ENCODE results near the gene SLC16A10.
A peak's percentile ranks its signal among the peaks of the same experiment; 100 is the strongest.
"Not testable (repeated sequence)": the region's sequence is repeated elsewhere in the genome, so short reads cannot be mapped to it uniquely, and the experiment has no call there.

The SLC16A10 gene

GRCh38 chr6:111087106-111087835 lies at the start of gene SLC16A10:
Gene SLC16A10, plus strand, starts transcription at chr6:111087503. Its CDS starts 250 bp downstream, at chr6:111087753.
- TF ChIP-seq ZNF274 (IDR thresholded peaks at IDR 0.05; ENCODE audit: low read depth, low read length): no peak
- peak within 1 kb of the TSS; percentile 65 for H3K4me3 ChIP-seq (ENCODE audit: low read length)

GRCh38 chr6:111038534-111039252 lies 48.6 kb upstream of the SLC16A10 start:
- H3K4me3 ChIP-seq (ENCODE audit: low read length): no peak overlapping the region
- TF ChIP-seq ZNF274 (IDR thresholded peaks at IDR 0.05; ENCODE audit: low read depth, low read length): no peak

GRCh38 chr6:111041917-111042316 lies 45.4 kb upstream of the SLC16A10 start:
- TF ChIP-seq ZNF274 (IDR thresholded peaks at IDR 0.05; ENCODE audit: low read depth, low read length): no peak
- no peak overlapping the region for H3K4me3 ChIP-seq (ENCODE audit: low read length)

GRCh38 chr6:111047244-111047643 lies 40.1 kb upstream of the SLC16A10 start:
- H3K4me3 ChIP-seq (ENCODE audit: low read length): no peak overlapping the region
- TF ChIP-seq ZNF274 (IDR thresholded peaks at IDR 0.05; ENCODE audit: low read depth, low read length): no peak

GRCh38 chr6:111050261-111051023 lies 36.9 kb upstream of the SLC16A10 start:
- H3K4me3 ChIP-seq (ENCODE audit: low read length): no peak overlapping the region

GRCh38 chr6:111052171-111052570 lies 35.1 kb upstream of the SLC16A10 start:
- no peak for TF ChIP-seq ZNF274 (IDR thresholded peaks at IDR 0.05; ENCODE audit: low read depth, low read length)
- no peak overlapping the region for H3K4me3 ChIP-seq (ENCODE audit: low read length)

More at GRCh38 chr6:111050261-111051023, 36.9 kb upstream of the SLC16A10 start:
- no peak for TF ChIP-seq ZNF274 (IDR thresholded peaks at IDR 0.05; ENCODE audit: low read depth, low read length)

GRCh38 chr6:111057074-111057752 lies 30.1 kb upstream of the SLC16A10 start:
- TF ChIP-seq ZNF274 (IDR thresholded peaks at IDR 0.05; ENCODE audit: low read depth, low read length): no peak
- H3K4me3 ChIP-seq (ENCODE audit: low read length): no peak overlapping the region

GRCh38 chr6:111061508-111061907 lies 25.8 kb upstream of the SLC16A10 start:
- no peak for TF ChIP-seq ZNF274 (IDR thresholded peaks at IDR 0.05; ENCODE audit: low read depth, low read length)
- no peak overlapping the region for H3K4me3 ChIP-seq (ENCODE audit: low read length)

GRCh38 chr6:111061985-111062384 lies 25.3 kb upstream of the SLC16A10 start:
- H3K4me3 ChIP-seq (ENCODE audit: low read length): not testable (repeated sequence)

GRCh38 chr6:111062860-111063259 lies 24.4 kb upstream of the SLC16A10 start:
- not testable (repeated sequence) for H3K4me3 ChIP-seq (ENCODE audit: low read length)

GRCh38 chr6:111068109-111068865 lies 19.0 kb upstream of the SLC16A10 start:
- no peak overlapping the region for H3K4me3 ChIP-seq (ENCODE audit: low read length)

GRCh38 chr6:111068866-111069234 lies 18.5 kb upstream of the SLC16A10 start:
- H3K4me3 ChIP-seq (ENCODE audit: low read length): no peak overlapping the region
- no peak for TF ChIP-seq ZNF274 (IDR thresholded peaks at IDR 0.05; ENCODE audit: low read depth, low read length)

More at GRCh38 chr6:111068109-111068865, 19.0 kb upstream of the SLC16A10 start:
- TF ChIP-seq ZNF274 (IDR thresholded peaks at IDR 0.05; ENCODE audit: low read depth, low read length): no peak

- no peak overlapping the region for H3K4me3 ChIP-seq (ENCODE audit: low read length)
- no peak for TF ChIP-seq ZNF274 (IDR thresholded peaks at IDR 0.05; ENCODE audit: low read depth, low read length)
Measured at GRCh38 chr6:111069382-111070104, 17.8 kb upstream of the SLC16A10 start.

Data from GM08714 (cell line).